SU-DHL-6 (cell line): ENCODE measurements around the gene RALGDS.

ENCODE experiments used
- EZH2phosphoT487 ChIP-seq: fragments of 200-600 bp; sonication (generic), shearing (Covaris generic); conservative IDR thresholded peaks from 2 replicates; pipeline ENCODE4 v1.6.1; 2018; ENCODE audit warnings: mild to moderate bottlenecking, antibody characterized with exemption, low read length, moderate library complexity, mixed read lengths
- TF ChIP-seq, protein P1 (sequence below): fragments of 200-600 bp; sonication (generic); IDR thresholded peaks from one replicate; pipeline ENCODE4 v1.5.1; 2017; ENCODE audit warnings: antibody characterized with exemption, mild to moderate bottlenecking, low read length, moderate library complexity; ENCODE audit not compliant: insufficient read depth, poor library complexity, severe bottlenecking

DNA sequence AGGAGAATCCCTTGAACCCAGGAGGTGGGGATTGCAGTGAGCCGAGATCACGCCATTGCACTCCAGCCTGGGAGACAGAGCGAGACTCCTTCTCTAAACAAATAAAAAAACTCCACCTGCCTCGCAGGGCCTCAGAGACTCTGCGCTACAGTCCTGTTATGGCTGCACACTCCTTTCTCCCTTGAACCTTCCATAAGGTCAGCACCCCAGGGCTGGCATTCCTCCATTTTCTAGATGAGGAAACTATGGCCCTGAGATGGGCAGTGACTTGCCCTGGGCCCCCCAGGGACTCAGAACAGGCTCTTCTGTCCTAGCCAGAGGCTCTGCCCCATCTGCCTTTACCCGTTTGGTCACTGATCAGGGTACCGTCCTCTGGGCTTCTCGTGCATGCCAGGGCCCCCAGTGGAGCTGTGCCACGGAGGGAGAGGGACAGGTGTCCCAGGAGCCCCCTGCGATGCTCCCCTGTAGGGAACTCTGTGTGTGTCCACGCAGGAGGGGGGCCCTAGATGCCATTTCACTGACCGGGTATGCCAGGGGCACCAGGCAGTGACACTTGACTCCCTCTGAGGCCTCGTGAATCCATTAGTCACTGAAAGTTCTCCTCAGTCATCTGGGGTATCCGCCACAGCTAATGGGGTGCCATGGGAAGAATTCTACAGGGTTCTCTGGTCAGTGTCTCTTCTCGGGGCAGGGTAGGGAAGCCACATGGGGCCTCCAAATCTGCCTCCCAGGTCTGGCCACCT is 16.2 kb downstream of the RALGDS start:
- TF ChIP-seq, protein P1, sequence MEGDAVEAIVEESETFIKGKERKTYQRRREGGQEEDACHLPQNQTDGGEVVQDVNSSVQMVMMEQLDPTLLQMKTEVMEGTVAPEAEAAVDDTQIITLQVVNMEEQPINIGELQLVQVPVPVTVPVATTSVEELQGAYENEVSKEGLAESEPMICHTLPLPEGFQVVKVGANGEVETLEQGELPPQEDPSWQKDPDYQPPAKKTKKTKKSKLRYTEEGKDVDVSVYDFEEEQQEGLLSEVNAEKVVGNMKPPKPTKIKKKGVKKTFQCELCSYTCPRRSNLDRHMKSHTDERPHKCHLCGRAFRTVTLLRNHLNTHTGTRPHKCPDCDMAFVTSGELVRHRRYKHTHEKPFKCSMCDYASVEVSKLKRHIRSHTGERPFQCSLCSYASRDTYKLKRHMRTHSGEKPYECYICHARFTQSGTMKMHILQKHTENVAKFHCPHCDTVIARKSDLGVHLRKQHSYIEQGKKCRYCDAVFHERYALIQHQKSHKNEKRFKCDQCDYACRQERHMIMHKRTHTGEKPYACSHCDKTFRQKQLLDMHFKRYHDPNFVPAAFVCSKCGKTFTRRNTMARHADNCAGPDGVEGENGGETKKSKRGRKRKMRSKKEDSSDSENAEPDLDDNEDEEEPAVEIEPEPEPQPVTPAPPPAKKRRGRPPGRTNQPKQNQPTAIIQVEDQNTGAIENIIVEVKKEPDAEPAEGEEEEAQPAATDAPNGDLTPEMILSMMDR = no peak
- TF ChIP-seq EZH2phosphoT487 = no peak
